HL-60 (cell line): ENCODE data around the gene SGPP2.
A peak's percentile ranks its signal among the peaks of the same experiment; 100 is the strongest.

Source experiments
- DNase-seq, 2 experiments: peaks; one replicate each; pipeline ENCODE4 v3.0.0-alpha.2; 2010 to 2020; ENCODE audit warnings: low read depth in 1 of 2, low spot score in 1 of 2
- H3K27ac ChIP-seq: fragments of 250-450 bp; sonication (Bioruptor Pico); replicated peaks from 2 replicates; pipeline ENCODE4 v1.5.1; 2020; ENCODE audit warnings: mild to moderate bottlenecking, moderate library complexity
- H3K27me3 ChIP-seq: fragments of 250-450 bp; sonication (Bioruptor Pico); 2 replicates; pipeline ENCODE4 v1.5.1; 2021; ENCODE audit warnings: mild to moderate bottlenecking, moderate library complexity; ENCODE audit not compliant: insufficient read depth, poor library complexity, severe bottlenecking
- H3K4me3 ChIP-seq: replicated peaks from 2 replicates; pipeline ENCODE4 v1.5.1; 2011; ENCODE audit warnings: mild to moderate bottlenecking, control low read depth, low read length; ENCODE audit not compliant: insufficient read depth
- GABPA ChIP-seq: IDR thresholded peaks from 2 replicates; pipeline ENCODE4 v1.6.1; 2012; ENCODE audit warnings: low read depth
- POLR2AphosphoS5 ChIP-seq: IDR thresholded peaks from 2 replicates; pipeline ENCODE4 v1.6.1; 2012; ENCODE audit warnings: low read depth
- SPI1 ChIP-seq: IDR thresholded peaks from 2 replicates; pipeline ENCODE4 v1.6.1; 2012; ENCODE audit warnings: low read depth, mild to moderate bottlenecking, borderline replicate concordance
- TF ChIP-seq, protein P1 (sequence below): IDR thresholded peaks from one replicate; pipeline ENCODE4 v1.5.1; 2011; ENCODE audit warnings: low read length, control low read depth, inconsistent platforms; ENCODE audit not compliant: insufficient read depth
- TF ChIP-seq, protein P2 (sequence below): IDR thresholded peaks from 2 replicates; pipeline ENCODE4 v1.6.1; 2012; ENCODE audit warnings: low read depth; ENCODE audit not compliant: insufficient replicate concordance

The SGPP2 gene

DNA sequence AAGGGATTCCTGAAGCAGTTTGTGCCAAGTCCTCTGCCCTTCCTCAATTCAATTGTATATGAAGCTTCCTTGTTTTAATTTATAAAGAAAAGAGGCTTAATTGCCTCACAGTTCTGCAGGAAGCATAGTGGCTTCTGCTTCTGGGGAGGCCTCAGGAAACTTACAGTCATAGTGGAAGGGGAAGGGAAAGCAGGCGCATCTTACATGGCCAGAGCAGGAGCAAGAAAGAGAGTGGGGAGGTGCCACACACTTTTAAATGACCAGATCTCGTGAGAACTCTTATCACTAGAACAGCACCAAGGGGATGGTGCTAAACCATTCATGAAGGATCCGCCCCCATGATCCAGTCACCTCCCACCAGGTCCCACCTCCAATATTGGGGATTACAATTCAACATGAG lies 114.2 kb downstream of the SGPP2 start:
- no peak for TF ChIP-seq POLR2AphosphoS5
- no peak for TF ChIP-seq GABPA
- TF ChIP-seq, protein P1, sequence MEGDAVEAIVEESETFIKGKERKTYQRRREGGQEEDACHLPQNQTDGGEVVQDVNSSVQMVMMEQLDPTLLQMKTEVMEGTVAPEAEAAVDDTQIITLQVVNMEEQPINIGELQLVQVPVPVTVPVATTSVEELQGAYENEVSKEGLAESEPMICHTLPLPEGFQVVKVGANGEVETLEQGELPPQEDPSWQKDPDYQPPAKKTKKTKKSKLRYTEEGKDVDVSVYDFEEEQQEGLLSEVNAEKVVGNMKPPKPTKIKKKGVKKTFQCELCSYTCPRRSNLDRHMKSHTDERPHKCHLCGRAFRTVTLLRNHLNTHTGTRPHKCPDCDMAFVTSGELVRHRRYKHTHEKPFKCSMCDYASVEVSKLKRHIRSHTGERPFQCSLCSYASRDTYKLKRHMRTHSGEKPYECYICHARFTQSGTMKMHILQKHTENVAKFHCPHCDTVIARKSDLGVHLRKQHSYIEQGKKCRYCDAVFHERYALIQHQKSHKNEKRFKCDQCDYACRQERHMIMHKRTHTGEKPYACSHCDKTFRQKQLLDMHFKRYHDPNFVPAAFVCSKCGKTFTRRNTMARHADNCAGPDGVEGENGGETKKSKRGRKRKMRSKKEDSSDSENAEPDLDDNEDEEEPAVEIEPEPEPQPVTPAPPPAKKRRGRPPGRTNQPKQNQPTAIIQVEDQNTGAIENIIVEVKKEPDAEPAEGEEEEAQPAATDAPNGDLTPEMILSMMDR, result no peak
- TF ChIP-seq, protein P2, sequence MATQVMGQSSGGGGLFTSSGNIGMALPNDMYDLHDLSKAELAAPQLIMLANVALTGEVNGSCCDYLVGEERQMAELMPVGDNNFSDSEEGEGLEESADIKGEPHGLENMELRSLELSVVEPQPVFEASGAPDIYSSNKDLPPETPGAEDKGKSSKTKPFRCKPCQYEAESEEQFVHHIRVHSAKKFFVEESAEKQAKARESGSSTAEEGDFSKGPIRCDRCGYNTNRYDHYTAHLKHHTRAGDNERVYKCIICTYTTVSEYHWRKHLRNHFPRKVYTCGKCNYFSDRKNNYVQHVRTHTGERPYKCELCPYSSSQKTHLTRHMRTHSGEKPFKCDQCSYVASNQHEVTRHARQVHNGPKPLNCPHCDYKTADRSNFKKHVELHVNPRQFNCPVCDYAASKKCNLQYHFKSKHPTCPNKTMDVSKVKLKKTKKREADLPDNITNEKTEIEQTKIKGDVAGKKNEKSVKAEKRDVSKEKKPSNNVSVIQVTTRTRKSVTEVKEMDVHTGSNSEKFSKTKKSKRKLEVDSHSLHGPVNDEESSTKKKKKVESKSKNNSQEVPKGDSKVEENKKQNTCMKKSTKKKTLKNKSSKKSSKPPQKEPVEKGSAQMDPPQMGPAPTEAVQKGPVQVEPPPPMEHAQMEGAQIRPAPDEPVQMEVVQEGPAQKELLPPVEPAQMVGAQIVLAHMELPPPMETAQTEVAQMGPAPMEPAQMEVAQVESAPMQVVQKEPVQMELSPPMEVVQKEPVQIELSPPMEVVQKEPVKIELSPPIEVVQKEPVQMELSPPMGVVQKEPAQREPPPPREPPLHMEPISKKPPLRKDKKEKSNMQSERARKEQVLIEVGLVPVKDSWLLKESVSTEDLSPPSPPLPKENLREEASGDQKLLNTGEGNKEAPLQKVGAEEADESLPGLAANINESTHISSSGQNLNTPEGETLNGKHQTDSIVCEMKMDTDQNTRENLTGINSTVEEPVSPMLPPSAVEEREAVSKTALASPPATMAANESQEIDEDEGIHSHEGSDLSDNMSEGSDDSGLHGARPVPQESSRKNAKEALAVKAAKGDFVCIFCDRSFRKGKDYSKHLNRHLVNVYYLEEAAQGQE, result no peak
- no peak for TF ChIP-seq SPI1
- no peak overlapping the region for H3K4me3 ChIP-seq
- H3K27ac ChIP-seq, result no peak overlapping the region
- no peak for DNase-seq
- H3K27me3 ChIP-seq, result no peaks in the 10 kb centered on the region

DNA sequence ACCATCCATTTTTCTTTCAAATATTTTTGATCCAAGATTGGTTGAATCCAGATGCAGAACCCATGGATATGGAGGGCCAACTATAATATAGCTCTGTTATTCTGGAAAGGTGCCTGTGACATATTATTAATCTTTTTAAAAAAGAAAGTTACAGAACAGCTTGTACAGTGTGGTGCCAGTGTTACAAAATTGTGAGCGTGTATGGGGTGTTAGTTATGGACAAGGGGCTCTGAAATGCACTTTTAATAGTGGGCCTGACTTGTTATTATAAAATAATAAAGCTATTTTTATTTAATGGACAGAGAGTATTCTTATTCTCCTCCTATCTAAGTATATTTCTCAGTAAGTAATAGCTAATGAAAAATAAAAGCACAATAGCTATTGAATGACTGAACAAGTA lies 120.3 kb downstream of the SGPP2 start:
- DNase-seq, result no peak
- Histone ChIP-seq H3K4me3 (no peak overlapping the region), H3K27me3 (no peaks in the 10 kb centered on the region), H3K27ac (no peak overlapping the region)
- TF ChIP-seq, protein P2, result no peak
- no peak for TF ChIP-seq GABPA
- no peak for TF ChIP-seq SPI1
- TF ChIP-seq POLR2AphosphoS5, result no peak
- TF ChIP-seq, protein P1, result no peak

DNA sequence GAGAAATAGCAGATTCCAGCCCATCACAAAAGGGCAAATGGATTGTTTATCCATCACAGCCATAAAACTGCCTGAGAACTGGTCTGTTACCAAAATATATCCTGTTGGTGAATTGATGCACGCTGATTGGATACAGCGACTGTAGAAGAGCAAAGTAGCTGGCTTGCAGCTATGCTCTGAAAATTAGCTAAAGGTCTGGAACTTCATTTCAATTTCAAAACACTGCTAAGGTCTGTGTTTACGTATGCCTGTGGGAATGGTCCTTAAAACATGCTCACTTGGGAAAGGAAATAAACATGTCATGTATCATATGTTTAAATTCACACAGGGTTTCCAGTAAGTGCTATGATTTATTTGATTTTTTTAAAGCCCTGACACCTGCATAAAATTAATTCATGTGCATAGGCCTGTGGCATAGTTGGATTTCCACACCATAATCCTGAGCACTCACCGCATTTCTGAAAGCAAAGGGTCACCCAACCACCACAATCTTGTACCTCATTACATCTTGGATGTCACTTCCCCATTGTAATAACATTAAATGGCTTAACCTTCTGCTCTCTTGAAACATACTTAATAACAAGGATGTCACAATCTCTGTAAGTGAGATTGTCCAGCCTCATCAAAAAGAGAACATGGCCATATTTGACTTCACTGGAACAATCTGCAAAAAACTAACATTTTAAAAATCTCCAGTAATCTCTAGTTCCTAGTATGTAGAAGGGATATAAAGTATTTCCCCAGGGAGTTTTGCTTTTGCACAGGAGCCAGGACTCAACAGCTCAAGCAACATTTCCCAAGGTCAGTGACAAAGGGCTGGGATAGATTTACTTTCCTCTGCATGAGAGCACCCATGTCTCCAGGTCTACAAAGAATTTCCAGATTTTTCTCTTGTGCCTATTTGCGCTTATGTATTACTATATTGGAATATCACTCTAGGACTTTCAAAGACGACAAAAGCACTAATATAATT lies 121.8 kb downstream of the SGPP2 start:
- DNase-seq, result no peak
- Histone ChIP-seq H3K27ac (no peak overlapping the region), H3K27me3 (no peaks in the 10 kb centered on the region), H3K4me3 (no peak overlapping the region)
- TF ChIP-seq SPI1, result peak; percentile 49; the same call in 1 of the 2 replicates
- TF ChIP-seq, protein P2, result no peak
- no peak for TF ChIP-seq GABPA
